Nephron progenitor cell (in vitro differentiated cells): Measurements from ENCODE around the gene MYO3B.

Experiments
- DNase-seq: peaks from one replicate; pipeline ENCODE4 v3.0.0; 2021
- H3K27ac Mint-ChIP-seq: 2 replicates; pipeline ENCODE4 v1.8.0; 2021; ENCODE audit warnings: mild to moderate bottlenecking, moderate library complexity, mixed read lengths
- H3K27me3 Mint-ChIP-seq: 2 replicates; pipeline ENCODE4 v1.8.0; 2021; ENCODE audit warnings: mild to moderate bottlenecking, low read depth, mixed read lengths; ENCODE audit not compliant: poor library complexity
- H3K36me3 Mint-ChIP-seq: 2 replicates; pipeline ENCODE4 v1.8.0; 2021; ENCODE audit warnings: low read depth, mixed read lengths
- H3K4me1 Mint-ChIP-seq: 2 replicates; pipeline ENCODE4 v1.8.0; 2021; ENCODE audit warnings: mixed read lengths
- H3K4me3 Mint-ChIP-seq: 2 replicates; pipeline ENCODE4 v1.8.0; 2021; ENCODE audit warnings: mild to moderate bottlenecking, moderate library complexity, mixed read lengths
- H3K9me3 Mint-ChIP-seq: 2 replicates; pipeline ENCODE4 v1.8.0; 2021; ENCODE audit warnings: mild to moderate bottlenecking, moderate library complexity, mixed read lengths
- CTCF ChIP-seq: fragments of 200-600 bp; sonication (generic); IDR thresholded peaks from 2 replicates; pipeline ENCODE4 v1.5.0; 2021; ENCODE audit warnings: antibody characterized with exemption

Gene MYO3B

GRCh38 chr2:170566138-170566537, 388.2 kb downstream of the MYO3B start:
- no peak overlapping the region for H3K27ac Mint-ChIP-seq
- no peak for TF ChIP-seq CTCF
- no peaks in the 10 kb centered on the region for H3K27me3 Mint-ChIP-seq
- H3K4me1 Mint-ChIP-seq, result peaks cover 3% of the 10 kb centered on the region
- no peaks in the 10 kb centered on the region for H3K9me3 Mint-ChIP-seq
- DNase-seq, result no peak
- H3K36me3 Mint-ChIP-seq, result no peaks in the 10 kb centered on the region
- no peak overlapping the region for H3K4me3 Mint-ChIP-seq

GRCh38 chr2:170567429-170567828, 389.5 kb downstream of the MYO3B start:
- no peaks in the 10 kb centered on the region for H3K27me3 Mint-ChIP-seq
- no peaks in the 10 kb centered on the region for H3K9me3 Mint-ChIP-seq
- no peaks in the 10 kb centered on the region for H3K36me3 Mint-ChIP-seq
- no peaks in the 10 kb centered on the region for H3K4me1 Mint-ChIP-seq
- TF ChIP-seq CTCF, result no peak
- H3K4me3 Mint-ChIP-seq, result no peak overlapping the region
- H3K27ac Mint-ChIP-seq, result no peak overlapping the region
- no peak for DNase-seq

- H3K4me3 Mint-ChIP-seq, result no peak overlapping the region
- no peaks in the 10 kb centered on the region for H3K36me3 Mint-ChIP-seq
- no peak for TF ChIP-seq CTCF
- H3K9me3 Mint-ChIP-seq, result no peaks in the 10 kb centered on the region
- no peaks in the 10 kb centered on the region for H3K27me3 Mint-ChIP-seq
- no peaks in the 10 kb centered on the region for H3K4me1 Mint-ChIP-seq
- H3K27ac Mint-ChIP-seq, result no peak overlapping the region
- no peak for DNase-seq
These were observed 390.6 kb downstream of the MYO3B start for GRCh38 chr2:170568511-170568910.

- no peak for DNase-seq
- TF ChIP-seq CTCF, result no peak
- Mint-ChIP-seq H3K27me3 (no peaks in the 10 kb centered on the region), H3K4me1 (peaks cover 14% of the 10 kb centered on the region), H3K27ac (no peak overlapping the region), H3K36me3 (no peaks in the 10 kb centered on the region), H3K9me3 (no peaks in the 10 kb centered on the region), H3K4me3 (no peak overlapping the region)
These were observed 393.7 kb downstream of the MYO3B start for GRCh38 chr2:170571612-170572011.

GRCh38 chr2:170573671-170574070, 395.7 kb downstream of the MYO3B start:
- H3K27me3 Mint-ChIP-seq, result no peaks in the 10 kb centered on the region
- no peak overlapping the region for H3K4me3 Mint-ChIP-seq
- no peak for DNase-seq
- H3K9me3 Mint-ChIP-seq, result no peaks in the 10 kb centered on the region
- H3K27ac Mint-ChIP-seq, result no peak overlapping the region
- no peak for TF ChIP-seq CTCF
- peaks cover 18% of the 10 kb centered on the region for H3K4me1 Mint-ChIP-seq
- no peaks in the 10 kb centered on the region for H3K36me3 Mint-ChIP-seq

- TF ChIP-seq CTCF, result no peak
- H3K27ac Mint-ChIP-seq, result no peak overlapping the region
- no peaks in the 10 kb centered on the region for H3K9me3 Mint-ChIP-seq
- H3K36me3 Mint-ChIP-seq, result no peaks in the 10 kb centered on the region
- H3K4me3 Mint-ChIP-seq, result no peak overlapping the region
- H3K27me3 Mint-ChIP-seq, result no peaks in the 10 kb centered on the region
- peaks cover 23% of the 10 kb centered on the region for H3K4me1 Mint-ChIP-seq
- DNase-seq, result no peak
These were observed 398.3 kb downstream of the MYO3B start for GRCh38 chr2:170576296-170576695.
